Testis (tissue), 3 donors: ENCODE results near the gene FAM107B. TPM values are rescaled to one million over a fixed set of nuclear protein-coding genes. Genes with fewer than 3 reads are reported as not detected.

Experiments
- DNase-seq: peaks from one replicate; pipeline ENCODE4 v3.0.0-alpha.2; 2019
- H3K27ac ChIP-seq, 2 donors: fragments of 200-600 bp; sonication (generic); one replicate each; pipeline ENCODE4 v1.5.1; 2019
- H3K27me3 ChIP-seq: fragments of 200-600 bp; sonication (generic); one replicate; pipeline ENCODE4 v1.5.1; 2019
- H3K36me3 ChIP-seq: fragments of 200-600 bp; sonication (generic); one replicate; pipeline ENCODE4 v1.5.1; 2017; ENCODE audit warnings: low read depth; ENCODE audit errors: missing control alignments
- H3K4me1 ChIP-seq: fragments of 200-600 bp; sonication (generic); one replicate; pipeline ENCODE4 v1.5.1; 2019
- H3K4me3 ChIP-seq, 2 donors: fragments of 200-600 bp; sonication (generic); one replicate each; pipeline ENCODE4 v1.5.1; 2017 to 2019
- H3K9me3 ChIP-seq: fragments of 200-600 bp; sonication (generic); one replicate; pipeline ENCODE4 v1.5.1; 2017
- CTCF ChIP-seq, 3 experiments: fragments of 450-650 bp in 2 of 3; fragments of 200-600 bp in 1 of 3; sonication (generic) in 1 of 3; IDR thresholded peaks; one replicate each; pipeline ENCODE4 v1.5.1; 2016 to 2019; ENCODE audit warnings: antibody characterized with exemption in 3 of 3, mild to moderate bottlenecking in 2 of 3, moderate library complexity in 1 of 3
- POLR2A ChIP-seq: fragments of 450-650 bp; IDR thresholded peaks from one replicate; pipeline ENCODE4 v1.6.1; 2017; ENCODE audit warnings: antibody characterized with exemption, mild to moderate bottlenecking, moderate library complexity
- WGBS, 2 donors: methylation state at CpG; one replicate each; pipeline ENCODE4 v1.1.5; 2018; 5-methylcytosine and 5-hydroxymethylcytosine counted together
- intact Hi-C: fragments of 100-400 bp; cut with DNase I; formaldehyde crosslinking; loops from one replicate; pipeline ENCODE4 v1.15.1; 2023; ENCODE audit warnings: low total_unique reads
- polyA plus RNA-seq: library from polyadenylated mRNA; stranded (reverse); fragments of 350-450 nt; fragmentation: Illumina TruSeq; extraction: RNeasy Lipid Tissue Mini Kit (QIAGEN cat#74804); gene quantifications from one replicate; pipeline ENCODE4 v1.2.3, GENCODE V29; 2014; ENCODE audit warnings: low read depth, low replicate concordance; ENCODE audit not compliant: insufficient read depth
- total RNA-seq, 2 donors: library from RNA; depleted of rRNA; stranded (reverse); fragments of >200 nt; gene quantifications; one replicate each; pipeline ENCODE4 v1.2.3, GENCODE V29; 2016

Gene FAM107B
- total and polyA plus RNA-seq, 3 donors from 2014 or later = 71.7 to 89.5 (median 82.8) TPM

DNA sequence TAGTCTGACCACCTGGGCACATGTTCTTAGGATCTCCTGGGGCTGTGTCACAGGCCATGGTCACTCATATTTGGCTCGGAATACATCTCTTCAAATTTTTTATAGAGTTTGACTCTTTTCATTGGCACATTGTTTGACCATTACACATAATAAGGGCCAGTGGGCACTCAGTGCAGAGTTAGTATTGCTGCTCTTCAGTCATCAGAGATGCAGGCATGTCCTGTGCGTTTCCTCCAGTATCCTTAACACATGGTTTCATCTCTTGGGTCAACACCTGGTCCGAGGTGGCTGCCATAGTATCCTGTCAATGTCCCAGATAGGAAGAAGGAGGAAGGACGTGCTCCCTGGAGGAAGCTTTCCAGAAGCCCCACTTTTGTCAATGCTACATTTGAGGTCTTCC is 125.0 kb downstream of the FAM107B start:
- intact Hi-C loops = no loop called here
- H3K9me3 ChIP-seq = no peaks in the 10 kb centered on the region
- H3K4me3 ChIP-seq = no peak overlapping the region
- 91 to 93% methylated on average over 4 of the region's 4 CpGs for WGBS, 2 donors
- no peak overlapping the region for H3K27ac ChIP-seq
- TF ChIP-seq CTCF (IDR thresholded peaks at IDR 0.05) = no peak
- TF ChIP-seq POLR2A = no peak
- peaks cover 6% of the 10 kb centered on the region for H3K4me1 ChIP-seq
- DNase-seq = no peak
- H3K36me3 ChIP-seq = no peaks in the 10 kb centered on the region
- H3K27me3 ChIP-seq = no peaks in the 10 kb centered on the region

DNA sequence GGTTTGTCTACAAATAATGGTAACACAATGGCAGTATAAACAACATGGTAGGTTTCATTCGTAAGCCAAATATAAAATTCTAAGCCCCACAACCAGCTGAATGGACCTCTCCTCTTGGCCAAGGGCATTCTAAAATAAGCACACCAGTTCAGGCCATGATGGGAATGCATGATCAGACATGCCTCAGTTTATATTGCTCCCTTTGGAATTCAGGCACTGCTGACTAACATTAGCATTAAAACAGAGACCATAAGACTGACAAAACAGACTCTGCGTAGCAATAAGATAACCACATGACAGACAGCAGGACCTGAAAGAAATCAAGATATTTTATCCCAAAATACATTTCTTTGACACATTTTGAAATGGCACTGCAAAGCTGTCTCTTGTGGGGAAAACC is 125.8 kb downstream of the FAM107B start:
- Histone ChIP-seq H3K4me1 (peaks cover 6% of the 10 kb centered on the region), H3K27ac (no peak overlapping the region), H3K27me3 (no peaks in the 10 kb centered on the region), H3K9me3 (no peaks in the 10 kb centered on the region), H3K36me3 (no peaks in the 10 kb centered on the region), H3K4me3 (no peak overlapping the region)
- no peak for TF ChIP-seq CTCF (IDR thresholded peaks at IDR 0.05)
- TF ChIP-seq POLR2A = no peak
- intact Hi-C loops = no loop called here
- DNase-seq = no peak
- 86 to 88% methylated on average over 2 of the region's 2 CpGs for WGBS, 2 donors

DNA sequence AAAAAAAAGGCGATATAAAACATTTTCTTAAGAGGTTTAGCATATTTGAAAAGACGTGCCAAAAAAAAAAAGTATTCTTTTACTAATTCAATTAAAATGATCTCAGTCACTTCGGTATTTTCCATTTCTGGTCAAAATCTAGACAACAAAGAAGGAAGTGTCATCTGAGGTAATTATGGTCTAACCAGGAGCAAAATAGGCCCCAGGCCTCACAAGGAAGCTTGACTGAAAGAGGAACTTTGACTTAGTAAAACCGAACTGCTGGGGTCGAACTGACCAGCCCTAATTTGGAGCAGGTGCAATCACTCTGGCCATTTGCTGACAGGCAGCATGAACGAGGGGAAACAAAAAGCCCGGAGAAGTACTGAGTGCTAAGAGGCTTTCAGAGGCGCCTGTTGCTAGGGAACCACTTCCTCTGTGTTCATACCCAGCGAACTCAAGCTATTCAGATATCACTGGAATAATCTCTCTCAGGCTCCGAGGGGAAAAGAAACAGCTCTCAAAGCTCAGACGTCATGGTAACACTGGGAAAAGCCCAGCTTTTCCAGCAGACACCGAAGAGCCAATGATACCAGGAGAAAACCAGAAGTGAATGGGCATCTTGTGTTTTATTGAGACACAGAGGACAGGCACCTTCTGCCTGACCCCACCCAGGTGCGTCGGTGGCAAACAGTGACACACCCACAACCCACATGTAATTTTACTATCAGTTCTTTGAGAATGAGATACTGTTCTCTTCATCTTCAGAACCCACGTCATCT is 126.5 kb downstream of the FAM107B start:
- H3K9me3 ChIP-seq = no peaks in the 10 kb centered on the region
- no peaks in the 10 kb centered on the region for H3K36me3 ChIP-seq
- DNase-seq = peak; percentile 37
- H3K4me3 ChIP-seq = no peak overlapping the region
- H3K27ac ChIP-seq = no peak overlapping the region
- no peaks in the 10 kb centered on the region for H3K27me3 ChIP-seq
- 48 to 56% methylated on average over 15 of the region's 15 CpGs for WGBS, 2 donors
- peaks cover 1% of the 10 kb centered on the region for H3K4me1 ChIP-seq
- intact Hi-C loops = no loop called here
- TF ChIP-seq CTCF (IDR thresholded peaks at IDR 0.05) (no peak), POLR2A (no peak)

DNA sequence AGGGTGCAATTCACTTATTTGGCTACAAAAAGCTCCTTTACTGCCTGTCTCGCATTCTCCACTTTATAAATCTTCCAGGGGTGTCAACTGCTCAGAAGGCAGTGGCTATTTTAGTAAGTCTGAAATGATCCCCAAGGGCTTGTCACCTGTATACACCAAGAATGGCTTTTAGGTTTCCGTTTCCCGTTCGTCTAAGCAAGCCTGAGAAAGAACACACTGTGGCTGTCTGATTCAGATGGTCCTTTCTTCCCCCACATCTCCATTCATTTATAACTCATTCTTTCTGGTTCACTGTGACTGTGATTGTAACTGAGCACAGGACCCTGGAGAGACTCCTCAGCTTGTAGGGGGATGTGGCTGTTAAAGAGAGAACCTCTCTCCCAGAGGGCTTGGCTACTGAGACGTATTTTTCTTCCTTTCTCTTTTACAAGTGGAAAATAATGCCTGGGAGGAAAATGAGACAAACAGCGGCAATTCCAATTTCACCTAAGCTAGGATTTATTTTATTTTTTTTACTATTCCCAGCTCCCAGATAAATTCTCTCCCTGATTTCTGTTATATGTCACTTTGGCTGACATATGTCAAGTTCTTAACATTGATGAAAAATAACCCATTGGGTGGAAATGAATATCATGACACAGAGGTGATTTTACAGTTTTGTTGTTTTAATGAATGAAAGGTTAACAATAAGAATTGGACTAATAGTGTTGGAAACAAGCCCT is 129.3 kb downstream of the FAM107B start:
- Histone ChIP-seq H3K4me3 (no peak overlapping the region), H3K27ac (no peak overlapping the region), H3K36me3 (no peaks in the 10 kb centered on the region), H3K9me3 (no peaks in the 10 kb centered on the region), H3K27me3 (no peaks in the 10 kb centered on the region), H3K4me1 (no peaks in the 10 kb centered on the region)
- WGBS, 2 donors = 70 to 75% methylated on average over 6 of the region's 6 CpGs
- TF ChIP-seq POLR2A = no peak
- TF ChIP-seq CTCF (IDR thresholded peaks at IDR 0.05) = no peak
- intact Hi-C loops = no loop called here
- DNase-seq = no peak
